ENCODE measurements around the gene KMT2D.

KMT2D gene

DNA sequence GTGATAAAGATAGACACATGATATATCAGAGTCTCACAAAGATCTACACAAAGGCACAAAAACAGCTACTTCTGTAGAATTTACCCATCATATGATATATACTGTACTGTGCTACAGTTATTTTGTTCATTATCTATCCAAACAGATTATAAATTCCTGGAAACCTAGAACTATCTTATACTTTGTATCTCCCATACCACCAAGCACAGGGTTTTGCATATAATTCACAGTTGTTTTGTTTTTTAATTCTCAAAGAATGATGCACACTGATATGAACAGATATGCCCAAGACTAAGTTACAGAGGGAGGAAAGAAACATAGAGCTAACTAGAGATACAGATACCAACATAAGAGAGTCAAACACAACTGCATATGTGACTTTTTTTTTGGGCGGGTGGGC lies 45.4 kb downstream of the KMT2D start:
- no peak for FAIRE-seq
- TF ChIP-seq SPI1 (IDR thresholded peaks at IDR 0.05; ENCODE audit: low read depth, low read length) (no peak), PAX5 (IDR thresholded peaks at IDR 0.05; ENCODE audit: insufficient read depth, low read length, severe bottlenecking) (no peak), POLR2AphosphoS5 (IDR thresholded peaks at IDR 0.05; ENCODE audit: low read depth, low read length) (no peak), POLR2A (IDR thresholded peaks at IDR 0.05; ENCODE audit: low read depth, low read length) (no peak), TAF1 (IDR thresholded peaks at IDR 0.05; ENCODE audit: low read depth, low read length) (no peak), POU2F2 (IDR thresholded peaks at IDR 0.05; ENCODE audit: low read depth, low read length) (no peak)
- no peak for DNase-seq (ENCODE audit: insufficient read length, low spot score)

DNA sequence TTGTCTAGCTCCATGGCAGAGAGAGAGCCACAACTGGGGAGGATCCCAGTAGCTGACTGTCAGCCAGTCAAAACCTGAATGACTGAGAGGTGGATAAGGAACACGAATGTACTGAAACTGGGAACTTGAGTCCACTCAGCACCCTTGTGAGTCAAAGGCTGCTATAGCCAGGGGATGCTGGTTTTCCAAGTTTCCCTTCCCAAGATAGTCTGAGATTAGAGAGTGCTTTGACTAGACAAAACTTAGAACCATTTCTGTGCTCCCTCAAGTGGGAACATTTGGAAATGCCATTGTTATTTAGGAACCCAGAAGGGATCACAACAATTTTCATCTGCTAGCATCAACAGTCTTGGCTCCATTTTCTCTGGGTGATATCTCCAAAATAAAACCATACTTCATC lies 46.0 kb downstream of the KMT2D start:
- no peak for TF ChIP-seq POLR2AphosphoS5 (IDR thresholded peaks at IDR 0.05; ENCODE audit: low read depth, low read length)
- no peak for TF ChIP-seq POLR2A (IDR thresholded peaks at IDR 0.05; ENCODE audit: low read depth, low read length)
- DNase-seq (ENCODE audit: insufficient read length, low spot score) = no peak
- FAIRE-seq = no peak

- TF ChIP-seq POLR2AphosphoS5 (IDR thresholded peaks at IDR 0.05; ENCODE audit: low read depth, low read length) (no peak), SPI1 (IDR thresholded peaks at IDR 0.05; ENCODE audit: low read depth, low read length) (no peak), POLR2A (IDR thresholded peaks at IDR 0.05; ENCODE audit: low read depth, low read length) (no peak), POU2F2 (IDR thresholded peaks at IDR 0.05; ENCODE audit: low read depth, low read length) (no peak), TAF1 (IDR thresholded peaks at IDR 0.05; ENCODE audit: low read depth, low read length) (no peak)
- no peak for FAIRE-seq
- DNase-seq (ENCODE audit: insufficient read length, low spot score) = no peak
Measured at GRCh38 chr12:49013428-49013827, 47.2 kb downstream of the KMT2D start.

- FAIRE-seq (no peak), DNase-seq (ENCODE audit: insufficient read length, low spot score) (no peak)
- TF ChIP-seq SPI1 (IDR thresholded peaks at IDR 0.05; ENCODE audit: low read depth, low read length) (no peak), POLR2A (IDR thresholded peaks at IDR 0.05; ENCODE audit: low read depth, low read length) (no peak), TAF1 (IDR thresholded peaks at IDR 0.05; ENCODE audit: low read depth, low read length) (no peak), PAX5 (IDR thresholded peaks at IDR 0.05; ENCODE audit: insufficient read depth, low read length, severe bottlenecking) (no peak), POLR2AphosphoS5 (IDR thresholded peaks at IDR 0.05; ENCODE audit: low read depth, low read length) (no peak), POU2F2 (IDR thresholded peaks at IDR 0.05; ENCODE audit: low read depth, low read length) (no peak)
Measured at GRCh38 chr12:49012739-49013138, 47.9 kb downstream of the KMT2D start.
